Stomach smooth muscle (tissue), 2 donors: ENCODE results near the gene BBS2.
A peak's percentile ranks its signal among the peaks of the same experiment; 100 is the strongest.

ENCODE experiments used
- H3K27ac ChIP-seq: one replicate; pipeline ENCODE4 v1.7.0; 2013; ENCODE audit warnings: mild to moderate bottlenecking, low read length, inconsistent platforms
- H3K27me3 ChIP-seq, 2 donors: one replicate each; pipeline ENCODE4 v1.7.0; 2013; ENCODE audit warnings: low read length in 2 of 2; ENCODE audit not compliant: insufficient read depth in 2 of 2, control insufficient read depth in 1 of 2
- H3K36me3 ChIP-seq, 2 donors: one replicate each; pipeline ENCODE4 v1.7.0; 2013; ENCODE audit warnings: low read length in 2 of 2; ENCODE audit not compliant: control insufficient read depth in 2 of 2, insufficient read depth in 2 of 2
- H3K4me1 ChIP-seq: one replicate; pipeline ENCODE4 v1.7.0; 2013; ENCODE audit warnings: low read length; ENCODE audit not compliant: control insufficient read depth, insufficient read depth
- H3K4me3 ChIP-seq, 2 donors: one replicate each; pipeline ENCODE4 v1.7.0; 2013; ENCODE audit warnings: low read length in 2 of 2
- H3K9ac ChIP-seq, 2 donors: one replicate each; pipeline ENCODE4 v1.7.0; 2013; ENCODE audit warnings: low read length in 2 of 2, mild to moderate bottlenecking in 1 of 2
- H3K9me3 ChIP-seq, 2 donors: one replicate each; pipeline ENCODE4 v1.7.0; 2013; ENCODE audit warnings: low read length in 2 of 2; ENCODE audit not compliant: control insufficient read depth in 2 of 2
- donor health status: healthy.
- donor health status: Pancreatic carcinoma.

Gene BBS2

DNA sequence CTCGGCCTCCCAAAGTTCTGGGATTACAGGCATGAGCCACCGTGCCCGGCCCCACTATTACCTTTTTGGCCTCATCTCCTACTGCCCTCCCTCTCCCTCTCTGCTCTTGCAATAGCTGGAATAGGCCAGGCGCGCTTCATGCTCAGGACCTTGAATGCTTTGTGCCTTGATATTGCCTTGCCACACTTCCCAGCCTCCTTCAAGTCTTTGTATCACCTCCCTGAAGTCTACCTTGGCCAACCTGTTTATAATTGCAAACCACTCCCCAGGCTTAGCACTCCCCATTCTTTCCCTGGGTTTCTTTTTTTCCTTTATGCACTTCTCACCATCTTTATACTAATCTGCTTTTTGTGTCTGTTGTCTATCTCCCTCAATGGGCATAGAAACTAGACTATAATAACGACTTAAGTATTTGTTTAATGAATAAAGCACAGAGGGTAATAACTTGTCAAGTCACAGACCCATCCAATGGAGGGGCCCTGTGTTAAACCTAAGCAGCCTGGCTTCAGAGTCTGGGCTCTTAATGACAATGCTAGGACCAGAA lies 61.8 kb downstream of the BBS2 start:
- H3K27me3 ChIP-seq, result no peaks in the 10 kb centered on the region
- H3K9ac ChIP-seq, result no peak overlapping the region
- no peaks in the 10 kb centered on the region for H3K9me3 ChIP-seq
- no peak overlapping the region for H3K4me3 ChIP-seq
- no peaks in the 10 kb centered on the region for H3K4me1 ChIP-seq
- H3K27ac ChIP-seq, result no peak overlapping the region
- H3K36me3 ChIP-seq, result peaks cover 19 to 29% of the 10 kb centered on the region in 2 donors

- Histone ChIP-seq H3K9me3 (no peaks in the 10 kb centered on the region), H3K9ac (peak overlapping the region; percentile 80 to 93), H3K36me3 (peaks cover 14 to 20% of the 10 kb centered on the region in 2 donors), H3K4me3 (peak overlapping the region; percentile 92 to 98), H3K4me1 (peaks cover 12% of the 10 kb centered on the region), H3K27ac (peak overlapping the region; percentile 80), H3K27me3 (no peaks in the 10 kb centered on the region)
Measured at GRCh38 chr16:56451753-56452689, 67.8 kb downstream of the BBS2 start.

DNA sequence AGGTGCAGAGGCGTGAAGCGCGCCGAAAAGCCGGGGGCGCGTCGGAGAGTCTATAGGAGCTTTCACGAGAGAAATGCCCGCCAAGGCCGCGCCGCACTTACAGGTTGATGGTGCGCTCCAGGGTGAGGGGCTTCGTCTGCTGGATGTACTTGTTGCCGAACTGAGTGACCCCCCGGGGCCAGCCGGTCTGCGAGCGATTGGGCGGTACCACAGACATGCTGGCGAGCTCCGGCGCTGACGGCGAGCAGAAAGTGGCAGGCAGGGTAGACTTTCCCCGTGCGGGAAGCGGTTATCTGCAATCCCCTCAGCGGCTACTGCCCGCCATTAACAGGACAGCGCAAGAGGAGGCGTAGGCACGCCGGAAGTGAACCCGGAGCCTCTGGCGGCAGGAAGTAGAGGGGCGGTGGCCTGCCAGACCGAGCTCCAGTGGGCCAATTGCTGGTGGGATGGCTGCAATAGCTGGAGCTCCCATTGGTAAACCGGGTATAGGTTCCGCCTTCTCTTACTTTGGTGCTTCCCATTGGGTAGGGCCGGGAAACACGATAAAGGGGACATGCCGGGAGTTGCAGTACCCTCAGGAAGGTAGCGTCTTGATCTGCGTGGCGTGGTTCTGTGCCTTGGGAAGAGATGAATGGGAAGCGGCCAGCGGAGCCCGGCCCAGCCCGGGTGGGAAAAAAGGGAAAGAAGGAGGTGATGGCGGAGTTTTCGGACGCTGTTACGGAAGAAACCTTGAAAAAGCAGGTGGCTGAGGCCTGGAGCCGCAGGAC lies 68.7 kb downstream of the BBS2 start, which contains the start of the genes NUDT21 and OGFOD1:
TSS of gene NUDT21 (minus strand) at position 347 of the 767 bp plus-strand sequence. CDS start at position 217, 130 bp downstream.
TSS of gene OGFOD1 (plus strand) at position 569 of the 767 bp plus-strand sequence. CDS start at position 628, 59 bp downstream.
- Histone ChIP-seq H3K4me3 (peak within 1 kb of the TSS; percentile 92 to 98), H3K9me3 (no peaks in the 10 kb centered on the region), H3K27ac (peak within 1 kb of the TSS; percentile 80), H3K9ac (peak within 1 kb of the TSS; percentile 87 to 93), H3K4me1 (peaks cover 12% of the 10 kb centered on the region), H3K36me3 (peaks cover 11 to 19% of the 10 kb centered on the region in 2 donors), H3K27me3 (no peaks in the 10 kb centered on the region)

- H3K9ac ChIP-seq, result peak overlapping the region; percentile 87 to 93
- H3K27ac ChIP-seq, result peak overlapping the region; percentile 64
- H3K36me3 ChIP-seq, result peaks cover 8 to 12% of the 10 kb centered on the region in 2 donors
- H3K9me3 ChIP-seq, result no peaks in the 10 kb centered on the region
- H3K4me1 ChIP-seq, result peaks cover 12% of the 10 kb centered on the region
- H3K27me3 ChIP-seq, result no peaks in the 10 kb centered on the region
- H3K4me3 ChIP-seq, result peak overlapping the region; percentile 92 to 98
Measured at GRCh38 chr16:56450275-56450985, 69.4 kb downstream of the BBS2 start.

GRCh38 chr16:56448005-56448404 lies 71.8 kb downstream of the BBS2 start:
- H3K9me3 ChIP-seq, result no peaks in the 10 kb centered on the region
- peak overlapping the region in 1 of 2 donors; percentile 9 for H3K9ac ChIP-seq
- no peaks in the 10 kb centered on the region for H3K27me3 ChIP-seq
- peaks cover 12% of the 10 kb centered on the region for H3K4me1 ChIP-seq
- H3K4me3 ChIP-seq, result no peak overlapping the region
- peaks cover 5 to 11% of the 10 kb centered on the region in 2 donors for H3K36me3 ChIP-seq
- H3K27ac ChIP-seq, result no peak overlapping the region

- Histone ChIP-seq H3K27ac (no peak overlapping the region), H3K9me3 (no peaks in the 10 kb centered on the region), H3K4me1 (peaks cover 9% of the 10 kb centered on the region), H3K27me3 (no peaks in the 10 kb centered on the region), H3K36me3 (peaks cover 5 to 11% of the 10 kb centered on the region in 2 donors), H3K9ac (no peak overlapping the region), H3K4me3 (no peak overlapping the region)
Measured at GRCh38 chr16:56447286-56447685, 72.5 kb downstream of the BBS2 start.

DNA sequence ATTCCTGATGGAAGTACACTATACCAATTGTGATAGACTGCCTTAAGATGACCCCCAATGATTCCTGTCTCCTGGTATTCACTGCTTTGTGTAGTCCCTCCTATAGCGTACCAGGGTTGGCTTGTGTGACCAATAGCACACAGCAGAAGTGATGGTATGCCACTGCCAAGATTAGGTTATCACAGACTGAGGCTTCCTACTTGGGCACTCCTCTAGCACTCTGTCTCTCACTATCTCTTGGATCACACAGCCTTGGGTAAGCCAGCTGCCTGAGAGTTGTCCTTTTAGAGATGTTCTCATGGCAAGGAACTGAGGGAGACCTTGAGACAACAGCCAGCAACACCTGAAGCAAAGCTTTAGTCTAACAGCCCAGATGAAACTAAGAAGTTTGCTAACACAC lies 81.8 kb downstream of the BBS2 start:
- no peak overlapping the region for H3K9ac ChIP-seq
- no peaks in the 10 kb centered on the region for H3K4me1 ChIP-seq
- no peaks in the 10 kb centered on the region for H3K27me3 ChIP-seq
- H3K4me3 ChIP-seq, result no peak overlapping the region
- no peaks in the 10 kb centered on the region for H3K9me3 ChIP-seq
- H3K36me3 ChIP-seq, result peaks cover 27 to 33% of the 10 kb centered on the region in 2 donors
- no peak overlapping the region for H3K27ac ChIP-seq

GRCh38 chr16:56436258-56436657 lies 83.6 kb downstream of the BBS2 start:
- no peaks in the 10 kb centered on the region for H3K27me3 ChIP-seq
- no peak overlapping the region for H3K27ac ChIP-seq
- no peaks in the 10 kb centered on the region for H3K9me3 ChIP-seq
- H3K4me1 ChIP-seq, result no peaks in the 10 kb centered on the region
- no peak overlapping the region for H3K9ac ChIP-seq
- no peak overlapping the region for H3K4me3 ChIP-seq
- peaks cover 29 to 33% of the 10 kb centered on the region in 2 donors for H3K36me3 ChIP-seq
